ENCODE measurements around the gene PHACTR1. TPM values are rescaled to one million over a fixed set of nuclear protein-coding genes. Genes with fewer than 3 reads are reported as not detected.

PHACTR1 gene
- total RNA-seq, 1 donor from 2014 or later, result 2.2 TPM

- no peak for TF ChIP-seq CTCF (IDR thresholded peaks at IDR 0.05; ENCODE audit: insufficient read depth, low read length, poor library complexity, severe bottlenecking)
- Histone ChIP-seq H3K27me3 (ENCODE audit: control insufficient read depth, insufficient read depth, low read length) (no peaks in the 10 kb centered on the region), H3K4me3 (ENCODE audit: low read depth, low read length) (no peak overlapping the region), H3K36me3 (ENCODE audit: control insufficient read depth, insufficient read depth, low read length) (no peaks in the 10 kb centered on the region)
- DNase-seq (ENCODE audit: low read depth), result no peak
Observed at GRCh38 chr6:13103169-13103568, 386.6 kb downstream of the PHACTR1 start.

- Histone ChIP-seq H3K36me3 (ENCODE audit: control insufficient read depth, insufficient read depth, low read length) (no peaks in the 10 kb centered on the region), H3K4me3 (ENCODE audit: low read depth, low read length) (no peak overlapping the region), H3K27me3 (ENCODE audit: control insufficient read depth, insufficient read depth, low read length) (no peaks in the 10 kb centered on the region)
- DNase-seq (ENCODE audit: low read depth), result no peak
- no peak for TF ChIP-seq CTCF (IDR thresholded peaks at IDR 0.05; ENCODE audit: insufficient read depth, low read length, poor library complexity, severe bottlenecking)
Observed at GRCh38 chr6:13105139-13105538, 388.6 kb downstream of the PHACTR1 start.

- Histone ChIP-seq H3K36me3 (ENCODE audit: control insufficient read depth, insufficient read depth, low read length) (no peaks in the 10 kb centered on the region), H3K27me3 (ENCODE audit: control insufficient read depth, insufficient read depth, low read length) (no peaks in the 10 kb centered on the region), H3K4me3 (ENCODE audit: low read depth, low read length) (no peak overlapping the region)
- no peak for DNase-seq (ENCODE audit: low read depth)
- TF ChIP-seq CTCF (IDR thresholded peaks at IDR 0.05; ENCODE audit: insufficient read depth, low read length, poor library complexity, severe bottlenecking), result no peak
Observed at GRCh38 chr6:13112921-13113320, 396.4 kb downstream of the PHACTR1 start.

GRCh38 chr6:13113376-13113775 lies 396.8 kb downstream of the PHACTR1 start:
- DNase-seq (ENCODE audit: low read depth), result no peak
- Histone ChIP-seq H3K27me3 (ENCODE audit: control insufficient read depth, insufficient read depth, low read length) (no peaks in the 10 kb centered on the region), H3K36me3 (ENCODE audit: control insufficient read depth, insufficient read depth, low read length) (no peaks in the 10 kb centered on the region), H3K4me3 (ENCODE audit: low read depth, low read length) (no peak overlapping the region)
- TF ChIP-seq CTCF (IDR thresholded peaks at IDR 0.05; ENCODE audit: insufficient read depth, low read length, poor library complexity, severe bottlenecking), result no peak

- Histone ChIP-seq H3K27me3 (ENCODE audit: control insufficient read depth, insufficient read depth, low read length) (no peaks in the 10 kb centered on the region), H3K4me3 (ENCODE audit: low read depth, low read length) (no peak overlapping the region)
- peak; percentile 5 for DNase-seq (ENCODE audit: low read depth)
Observed at GRCh38 chr6:13113981-13114593, 397.5 kb downstream of the PHACTR1 start.

More at GRCh38 chr6:13113981-13114593, 397.5 kb downstream of the PHACTR1 start:
- TF ChIP-seq CTCF (IDR thresholded peaks at IDR 0.05; ENCODE audit: insufficient read depth, low read length, poor library complexity, severe bottlenecking), result no peak
- H3K36me3 ChIP-seq (ENCODE audit: control insufficient read depth, insufficient read depth, low read length), result no peaks in the 10 kb centered on the region
